ENCODE results near the gene WDR4.
A peak's percentile ranks its signal among the peaks of the same experiment; 100 is the strongest.
"Not testable (repeated sequence)": the region's sequence is repeated elsewhere in the genome, so short reads cannot be mapped to it uniquely, and the experiment has no call there.

Gene WDR4

DNA sequence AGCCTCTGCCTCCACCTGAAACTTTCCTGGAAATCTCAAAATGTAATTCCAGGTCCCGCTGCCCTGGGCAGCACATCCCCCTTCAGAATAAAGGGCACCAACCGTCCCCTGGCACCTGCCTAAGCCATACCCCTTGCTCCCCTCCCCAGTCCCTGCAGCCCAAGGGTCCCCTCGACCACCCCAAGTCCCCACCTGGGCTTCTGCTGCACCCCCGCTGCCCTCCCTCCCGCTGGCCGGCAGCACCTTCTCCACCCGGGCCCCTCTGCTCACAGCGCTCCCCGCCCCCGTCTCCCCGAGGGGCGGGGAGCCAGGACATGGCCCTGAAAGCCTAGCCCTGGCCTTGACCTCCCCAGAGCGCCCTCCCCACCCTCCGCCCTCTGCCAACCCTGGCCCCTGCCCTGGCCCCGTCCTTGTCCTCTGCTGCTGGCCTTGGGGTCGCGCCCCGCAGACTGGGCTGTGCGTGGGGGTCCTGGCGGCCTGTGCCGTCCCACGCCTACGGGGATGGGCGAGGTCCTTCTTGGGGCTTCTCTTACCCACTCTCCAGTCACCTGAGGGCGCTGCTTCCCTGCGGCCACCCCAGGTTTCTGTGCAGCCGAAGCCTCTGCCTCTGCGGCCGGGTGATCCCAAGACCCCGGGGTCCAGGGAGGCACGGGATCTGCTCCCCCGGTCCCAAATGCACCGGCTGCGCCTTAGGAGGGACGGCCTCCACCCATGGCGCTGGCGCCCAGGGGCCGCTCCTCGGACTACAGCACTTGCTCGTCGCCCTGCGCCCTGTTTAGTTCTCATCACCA, 41.7 kb downstream of the WDR4 start:
- DNase-seq, result no peak

DNA sequence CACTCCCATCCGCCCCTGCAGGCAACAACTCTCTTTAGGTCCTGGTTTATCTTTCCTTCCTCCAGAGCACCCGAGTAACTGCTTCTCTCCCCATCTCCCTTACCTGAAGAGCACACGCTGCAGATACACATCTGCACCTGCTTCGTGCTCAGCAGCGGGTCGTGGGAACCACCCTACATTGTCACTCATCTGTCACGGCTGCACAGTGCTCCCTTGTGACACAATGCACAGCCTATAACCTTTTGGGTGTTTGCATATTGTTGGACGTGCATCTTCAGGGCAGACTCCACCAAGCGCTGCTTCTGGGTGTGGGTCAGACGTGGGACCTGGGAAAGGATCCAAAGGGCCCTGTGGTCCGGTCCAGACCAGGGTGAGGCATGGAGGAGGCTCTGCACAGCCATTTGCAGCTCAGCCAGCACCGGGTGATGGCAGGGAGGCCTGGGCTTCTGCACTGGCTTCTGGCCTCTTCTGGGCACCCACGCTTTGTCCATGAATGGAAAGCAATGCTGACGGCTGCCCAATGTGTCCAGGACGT, 42.5 kb downstream of the WDR4 start:
- DNase-seq, result no peak

DNA sequence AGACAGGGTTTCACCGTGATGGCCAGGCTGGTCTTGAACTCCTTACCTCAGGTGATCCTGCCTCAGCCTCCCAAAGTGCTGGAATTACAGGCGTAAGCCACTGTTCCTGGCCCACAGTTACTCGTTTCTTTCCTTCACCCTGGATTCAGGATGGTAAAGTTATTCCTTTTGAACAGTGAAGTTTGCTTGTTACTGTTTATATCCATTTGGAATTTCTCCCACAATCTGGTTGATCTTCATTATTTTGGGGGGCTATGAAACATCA, 43.0 kb downstream of the WDR4 start:
- no peak for DNase-seq

DNA sequence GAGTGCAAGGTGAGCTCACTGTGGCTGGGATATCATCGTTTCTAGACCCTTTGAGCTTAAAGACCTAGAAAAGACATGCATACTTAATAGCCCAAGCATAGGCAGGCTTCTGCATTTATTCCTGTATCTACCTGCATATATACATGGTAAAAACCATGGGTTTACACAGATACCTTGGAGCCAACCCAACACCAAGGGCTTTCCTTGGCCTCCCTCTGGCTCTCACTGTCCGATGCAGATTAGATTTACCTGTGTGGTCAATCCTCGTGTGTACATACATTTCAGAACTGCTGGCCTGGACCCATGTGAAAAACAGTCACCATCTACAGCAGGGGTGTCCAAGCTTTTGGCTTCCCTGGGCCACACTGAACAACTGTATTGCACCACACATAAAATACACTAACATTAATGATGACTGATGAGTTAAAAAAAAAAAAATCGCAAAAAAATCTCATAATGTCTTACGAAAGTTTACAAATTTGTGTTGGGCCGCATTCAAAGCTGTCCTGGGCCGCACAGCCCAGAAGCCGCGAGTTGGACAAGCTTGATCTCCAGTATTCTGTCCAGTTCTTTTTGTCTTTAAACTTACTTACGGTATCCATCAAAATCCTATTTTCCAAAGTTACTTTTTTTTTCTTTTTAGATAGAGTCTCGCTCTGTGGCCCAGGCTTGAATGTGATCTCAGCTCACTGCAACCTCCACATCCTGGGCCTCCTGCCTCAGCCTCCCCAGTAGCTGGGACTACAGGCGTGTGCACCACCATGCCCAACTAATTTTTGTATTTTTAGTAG, 43.5 kb downstream of the WDR4 start:
- no peak for DNase-seq

DNA sequence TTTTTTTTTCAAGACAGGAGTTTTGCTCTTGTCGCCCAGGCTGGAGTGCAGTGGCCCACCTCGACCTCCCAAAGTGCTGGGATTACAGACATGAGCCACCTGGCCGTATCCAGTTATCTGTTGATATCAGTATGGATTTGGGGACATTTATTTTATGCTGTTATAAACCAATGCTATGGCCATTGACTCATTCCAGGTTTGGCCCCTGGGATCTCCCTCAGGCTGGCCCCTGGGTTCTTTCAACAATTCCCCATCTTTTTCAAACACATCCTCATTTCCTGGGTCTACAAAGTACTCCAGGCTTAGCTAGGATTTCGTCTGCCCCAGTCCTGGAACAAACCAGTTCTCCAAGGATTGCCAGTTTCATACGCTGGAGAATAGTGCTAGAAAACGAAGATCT, 44.1 kb downstream of the WDR4 start:
- no peak for DNase-seq

DNA sequence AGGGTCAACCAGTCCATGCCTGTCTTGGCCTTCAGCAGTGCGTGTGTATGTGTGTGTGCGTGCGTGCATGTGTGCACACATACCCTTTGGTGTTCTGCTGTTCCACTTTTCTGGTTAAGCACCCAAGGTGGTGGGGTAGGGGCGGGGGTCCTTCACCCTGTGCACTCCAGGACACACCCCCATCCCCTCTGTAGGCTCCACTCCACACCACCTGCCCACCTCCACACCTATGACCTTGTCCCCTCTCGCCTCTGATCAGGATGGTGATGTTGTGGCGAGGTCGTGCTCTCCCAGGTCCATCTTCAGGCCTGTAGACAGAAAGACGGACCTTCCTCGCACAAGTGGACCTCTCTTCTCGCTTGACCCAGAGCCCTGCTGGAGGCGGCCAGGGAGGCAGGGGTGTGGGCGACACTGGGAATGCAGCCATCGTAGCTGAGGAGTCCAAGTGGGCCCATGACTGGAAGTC, 44.6 kb downstream of the WDR4 start:
- DNase-seq, result no peak

DNA sequence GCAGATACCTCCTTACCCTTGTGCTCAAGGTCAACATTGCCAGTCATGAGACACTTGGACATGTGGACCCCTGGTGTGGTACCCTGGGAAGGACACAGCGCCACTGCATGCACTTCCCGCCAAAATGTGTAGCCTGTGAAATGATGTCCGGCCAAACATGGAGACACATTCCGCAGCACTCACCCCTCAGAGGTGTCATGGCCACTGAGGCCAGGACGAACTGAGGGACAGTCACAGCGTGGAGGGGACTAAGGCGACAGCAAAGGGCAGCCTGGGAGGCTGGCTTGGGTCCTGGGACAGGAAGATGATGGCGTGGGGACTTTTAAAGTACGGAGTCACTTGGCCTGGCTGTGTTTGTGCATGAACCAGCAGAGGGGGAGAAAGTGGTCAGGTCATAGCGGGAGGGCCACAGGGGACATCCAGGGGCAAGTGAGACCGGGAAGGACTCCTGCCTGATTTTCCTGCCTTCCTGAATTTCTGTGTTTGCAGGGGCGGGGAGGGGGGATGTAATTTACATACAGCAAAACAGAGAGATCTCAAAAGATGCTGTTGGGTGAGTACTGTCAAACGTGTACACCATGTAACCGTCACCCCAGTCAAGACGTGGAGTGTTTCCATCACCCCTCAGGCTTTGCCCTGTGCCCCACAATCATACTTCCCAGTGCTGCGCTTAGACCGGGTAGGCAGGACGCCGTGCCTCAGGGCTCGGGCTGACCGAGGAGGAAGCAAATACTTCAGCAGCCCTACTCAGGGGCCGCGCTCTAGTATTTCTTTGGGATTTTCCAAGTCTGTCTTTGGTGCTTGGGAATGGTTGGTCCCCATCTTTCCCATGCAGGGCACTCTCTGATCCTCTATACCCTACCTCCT, 45.2 kb downstream of the WDR4 start:
- no peak for DNase-seq

DNA sequence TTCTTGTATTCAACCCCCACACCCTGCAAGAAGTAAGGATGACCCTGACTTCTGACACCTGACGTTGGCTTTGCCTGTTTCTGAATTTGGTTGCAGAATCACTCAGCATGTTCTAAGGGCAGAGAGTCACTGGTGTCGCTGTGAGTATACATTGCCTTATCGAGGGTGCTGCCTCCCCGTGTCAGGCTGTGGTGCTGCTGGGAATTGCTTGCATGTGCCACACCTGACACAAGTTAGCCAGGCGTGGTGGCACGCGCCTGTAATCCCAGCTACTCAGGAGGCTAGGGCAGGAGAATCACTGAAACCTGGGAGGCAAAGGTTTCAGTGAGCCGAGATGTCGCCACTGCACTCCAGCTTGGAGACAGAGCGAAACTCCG, 45.9 kb downstream of the WDR4 start:
- DNase-seq, result peak; percentile 41 to 57

DNA sequence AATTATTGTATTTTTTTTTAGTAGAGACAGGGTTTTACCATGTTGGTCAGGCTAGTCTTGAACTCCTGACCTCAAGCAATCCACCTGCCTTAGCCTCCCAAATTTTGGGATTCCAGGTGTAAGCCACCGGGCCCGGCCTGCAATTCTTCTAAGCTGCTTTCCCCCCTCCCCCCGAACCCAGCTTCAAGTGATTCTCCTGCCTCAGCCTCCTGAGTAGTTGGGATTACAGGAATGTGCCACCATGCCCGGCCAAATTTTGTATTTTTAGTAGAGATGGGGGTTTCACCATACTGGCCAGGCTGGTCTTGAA, 47.1 kb downstream of the WDR4 start:
- DNase-seq, result not testable (repeated sequence)

DNA sequence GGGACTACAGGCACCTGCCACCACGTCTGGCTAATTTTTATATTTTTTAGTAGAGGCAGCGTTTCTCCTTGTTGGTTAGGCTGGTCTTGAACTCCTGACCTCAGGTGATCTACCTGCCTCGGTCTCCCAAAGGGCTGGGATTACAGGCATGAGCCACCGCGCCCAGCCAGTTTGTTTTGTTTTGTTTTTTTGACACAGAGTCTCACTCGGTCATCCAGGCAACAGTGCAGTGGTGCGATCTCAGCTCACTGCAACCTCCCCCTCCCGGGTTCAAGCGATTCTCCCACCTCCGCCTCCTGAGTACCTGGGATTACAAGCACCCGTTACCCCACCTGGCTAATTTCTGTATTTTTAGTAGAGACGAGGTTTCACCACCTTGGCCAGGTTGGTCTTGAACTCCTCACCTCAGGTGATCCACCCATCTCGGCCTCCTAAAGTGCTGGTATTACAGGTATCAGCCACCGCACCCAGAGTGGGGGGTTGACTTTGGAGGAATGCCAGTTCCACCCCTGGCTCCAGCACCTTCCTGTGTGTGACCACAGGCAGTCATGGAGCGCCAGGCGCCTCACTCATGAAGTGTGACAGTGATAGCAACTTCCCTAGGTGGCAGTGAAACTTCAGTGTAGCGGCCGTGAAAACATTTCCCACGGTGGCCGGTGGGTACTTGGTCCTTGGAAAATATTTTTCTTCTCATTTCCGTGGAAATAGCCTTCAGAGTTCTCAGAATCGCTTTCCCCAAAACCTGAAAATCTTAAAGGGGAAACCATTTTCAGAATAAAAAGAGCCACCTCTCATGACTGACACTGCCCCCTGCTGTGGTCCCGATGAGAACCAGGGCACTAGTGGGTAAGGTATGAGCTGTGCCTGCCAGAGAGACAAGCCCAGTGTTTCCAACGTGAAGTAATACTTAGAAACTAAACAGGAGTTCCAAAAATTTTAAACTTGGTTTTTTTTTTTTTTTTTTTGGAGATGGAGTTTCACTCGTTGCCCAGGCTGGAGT, 48.6 kb downstream of the WDR4 start:
- DNase-seq, result peak; percentile 10 to 30

DNA sequence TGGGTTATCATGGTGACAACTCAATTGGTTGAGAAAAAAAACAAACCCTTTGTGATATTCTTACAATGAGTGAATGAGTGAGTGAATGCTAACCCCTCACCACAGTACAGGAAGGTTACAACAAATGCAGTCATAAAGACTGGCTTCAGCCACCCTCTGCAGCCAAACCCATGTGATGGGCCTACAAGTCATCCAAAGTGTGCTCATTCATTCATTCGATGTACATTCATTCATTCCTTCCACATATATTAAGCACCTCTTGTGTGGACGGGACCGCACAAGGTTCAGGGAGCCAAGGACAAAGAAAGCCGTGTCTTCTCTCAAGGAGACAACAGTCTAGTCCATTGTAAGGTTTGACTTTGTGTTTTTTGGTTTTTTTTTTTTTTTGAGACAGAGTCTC, 49.4 kb downstream of the WDR4 start:
- no peak for DNase-seq

DNA sequence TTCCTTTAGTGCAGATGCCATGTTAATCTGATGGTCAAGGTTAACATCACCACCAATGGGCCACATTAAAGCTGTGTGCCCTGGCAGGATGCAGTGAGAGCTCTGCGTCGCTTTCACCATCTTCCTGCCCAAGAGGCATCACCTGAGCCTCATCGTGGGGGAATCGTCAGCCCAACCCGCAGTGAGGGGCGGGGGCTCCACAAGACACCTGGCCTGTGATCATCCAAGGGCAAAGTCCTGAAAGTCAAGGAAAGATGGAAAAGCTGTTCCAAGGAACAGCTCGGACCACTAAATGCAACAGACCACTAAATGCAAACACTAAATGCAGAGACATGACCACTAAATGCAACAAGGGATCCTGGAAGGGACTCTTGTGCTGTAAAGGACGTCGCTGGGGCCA, 49.9 kb downstream of the WDR4 start:
- DNase-seq, result no peak

DNA sequence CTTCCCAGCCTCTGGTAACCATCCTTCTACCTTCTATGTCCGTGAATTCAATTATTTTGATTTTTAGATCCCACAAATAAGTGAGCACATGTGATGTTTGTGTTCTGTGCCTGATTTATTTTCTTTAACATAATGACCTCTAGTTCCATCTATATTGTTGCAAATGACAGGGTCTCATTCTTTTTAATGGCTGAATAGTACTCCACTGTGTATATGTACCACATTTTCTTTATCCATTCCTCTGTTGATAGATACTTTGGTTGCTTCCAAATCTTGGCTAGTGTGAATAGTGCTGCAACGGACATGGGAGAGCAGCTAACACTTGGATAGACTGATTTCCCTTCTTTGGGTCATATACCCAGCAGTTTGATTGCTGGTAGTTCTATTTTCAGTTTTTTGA, 51.8 kb downstream of the WDR4 start:
- DNase-seq, result no peak

DNA sequence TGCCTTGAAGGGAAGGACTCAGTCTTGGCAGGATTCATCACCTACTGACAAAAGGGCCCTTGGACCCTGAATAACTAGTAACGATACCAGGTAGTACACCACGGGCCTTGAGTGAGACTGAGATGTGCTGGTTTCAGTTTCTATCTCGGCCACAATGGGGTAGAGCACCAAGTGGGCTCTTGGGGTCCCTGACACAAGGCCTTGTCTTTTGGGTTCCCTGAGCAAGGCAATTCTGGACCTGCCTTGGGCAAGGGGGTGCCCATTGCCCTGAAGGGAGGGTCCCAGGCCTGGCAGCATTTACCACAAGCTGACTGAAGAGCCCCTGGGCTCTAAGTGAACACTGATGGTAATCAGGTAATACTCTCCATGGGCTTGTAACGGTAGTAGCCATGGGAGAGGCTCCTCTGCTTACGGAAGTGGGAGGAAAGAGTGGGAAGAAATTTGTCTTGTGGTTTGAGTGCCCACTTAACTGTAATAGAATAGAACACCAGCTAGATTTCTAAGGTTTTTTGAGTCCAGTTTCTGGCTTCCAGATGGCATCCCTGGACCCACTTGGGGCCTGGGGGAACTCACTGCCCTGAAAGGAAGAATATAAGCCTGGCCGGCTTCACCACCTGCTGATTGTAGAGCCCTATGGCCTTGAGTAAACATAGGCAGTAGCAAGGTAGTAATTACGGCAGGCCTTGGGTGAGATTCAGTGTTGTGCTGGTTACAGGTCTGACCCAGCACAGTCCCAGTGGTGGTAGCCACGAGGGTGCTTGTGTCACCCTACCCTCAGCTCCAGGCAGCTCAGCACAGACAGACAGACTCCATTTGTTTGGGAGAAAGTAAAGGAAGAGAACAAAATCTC, 58.5 kb downstream of the WDR4 start:
- no peak for DNase-seq

DNA sequence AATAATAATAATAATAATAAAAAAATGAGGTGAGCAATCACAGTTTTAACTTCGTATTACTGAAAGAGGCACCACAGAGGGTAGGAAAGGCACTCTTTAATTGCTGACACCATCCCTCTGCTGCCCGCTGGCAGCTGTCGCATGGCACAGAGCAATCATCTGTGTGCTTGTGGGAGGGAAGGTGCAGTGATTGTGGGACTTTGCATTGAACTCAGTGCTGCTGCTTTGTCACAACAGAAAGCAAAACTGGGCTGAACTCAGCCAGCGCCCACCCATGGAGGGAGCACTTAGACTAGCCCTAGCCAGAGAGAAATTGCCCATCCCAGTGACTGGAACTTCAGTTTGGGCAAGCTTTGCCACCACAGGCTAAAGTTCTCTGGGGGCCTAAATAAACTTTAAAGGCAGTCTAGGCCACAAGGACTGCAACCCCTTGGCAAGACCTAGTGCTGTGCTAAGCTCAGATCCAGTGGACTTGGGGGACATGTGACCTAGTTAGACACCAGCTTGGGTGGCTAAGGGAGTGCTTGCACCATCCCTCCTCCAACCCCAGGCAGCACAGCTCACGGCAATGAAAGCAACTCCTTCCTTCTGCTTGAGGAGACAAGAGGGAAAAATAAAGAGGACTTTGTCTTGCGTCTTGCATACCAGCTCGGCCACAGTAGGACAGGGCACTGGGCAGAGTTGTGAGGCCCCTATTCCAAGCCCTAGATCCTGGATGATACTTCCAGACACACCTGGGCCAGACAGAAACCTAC, 59.3 kb downstream of the WDR4 start:
- DNase-seq, result no peak

DNA sequence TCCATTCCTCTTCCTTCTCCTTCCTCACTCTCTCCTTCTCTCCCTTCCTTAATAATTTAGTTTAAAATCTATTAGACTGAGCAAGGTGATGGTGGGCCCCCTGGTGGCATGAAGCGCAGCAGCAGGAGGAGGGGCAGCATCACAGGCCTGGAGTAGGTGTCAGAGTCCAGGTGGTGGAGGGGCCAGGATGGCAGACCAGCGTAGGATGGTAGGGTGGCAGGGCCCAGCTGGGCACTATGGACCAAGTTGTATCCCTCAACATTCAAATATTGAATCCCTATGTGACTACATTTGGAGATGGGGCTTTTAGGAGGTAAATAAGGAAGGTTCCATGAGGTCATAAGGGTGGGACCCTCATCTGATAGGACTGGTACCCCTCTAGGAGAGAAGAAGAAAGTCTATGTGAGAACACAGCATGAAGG, 61.0 kb downstream of the WDR4 start:
- peak; percentile 70 to 71 for DNase-seq

DNA sequence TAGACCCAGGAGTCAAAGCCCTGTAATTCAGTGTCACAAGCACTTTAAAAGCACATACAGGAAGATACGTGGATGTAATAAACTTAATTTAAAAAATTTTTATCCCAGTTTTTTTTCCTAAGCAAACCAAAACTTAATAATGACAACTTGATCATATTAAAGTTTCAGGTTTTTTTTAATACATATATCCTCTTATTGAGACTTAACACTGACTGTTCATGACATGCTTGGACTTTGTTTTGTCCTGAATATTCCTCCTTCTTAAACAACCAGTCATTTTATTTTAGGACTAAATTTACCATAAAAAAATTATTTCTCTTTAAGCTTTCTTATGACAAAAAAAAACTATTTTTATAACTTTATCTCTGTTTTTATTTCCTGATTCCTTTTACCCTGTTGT, 64.1 kb downstream of the WDR4 start:
- DNase-seq, result no peak

DNA sequence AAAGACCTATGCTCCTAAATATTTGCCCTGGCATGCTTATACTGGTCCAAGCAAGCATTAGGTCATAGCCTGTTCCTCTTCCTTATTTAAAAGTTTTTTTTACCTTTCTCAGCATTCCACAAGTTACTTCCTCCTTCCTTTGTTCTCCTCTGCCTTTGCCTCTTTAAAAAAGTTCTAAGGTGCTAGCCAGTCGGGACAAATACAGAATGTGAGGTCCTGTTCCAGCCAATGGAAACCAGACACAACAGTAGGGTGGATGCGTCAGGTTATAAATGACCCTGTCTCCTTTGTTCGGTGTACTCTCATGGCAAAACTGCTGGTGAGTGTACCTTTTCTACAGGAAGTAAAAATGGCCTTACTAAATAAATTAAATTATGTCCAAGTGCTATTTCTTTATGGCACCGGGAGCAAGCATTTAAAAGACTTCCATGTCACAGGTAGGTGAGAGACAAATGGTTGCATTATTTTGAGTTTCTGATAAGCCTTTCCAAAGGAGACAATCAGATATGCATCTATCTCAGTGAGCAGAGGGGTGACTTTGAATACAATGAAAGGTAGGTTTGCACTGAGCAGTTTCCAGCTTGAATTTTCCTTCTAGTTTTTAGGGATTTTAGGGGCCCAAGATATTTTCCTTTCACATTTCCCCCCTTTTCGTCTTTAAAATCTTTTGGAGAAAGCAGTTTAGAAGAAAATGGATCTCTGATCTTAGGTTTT, 66.7 kb downstream of the WDR4 start:
- not testable (repeated sequence) for DNase-seq

DNA sequence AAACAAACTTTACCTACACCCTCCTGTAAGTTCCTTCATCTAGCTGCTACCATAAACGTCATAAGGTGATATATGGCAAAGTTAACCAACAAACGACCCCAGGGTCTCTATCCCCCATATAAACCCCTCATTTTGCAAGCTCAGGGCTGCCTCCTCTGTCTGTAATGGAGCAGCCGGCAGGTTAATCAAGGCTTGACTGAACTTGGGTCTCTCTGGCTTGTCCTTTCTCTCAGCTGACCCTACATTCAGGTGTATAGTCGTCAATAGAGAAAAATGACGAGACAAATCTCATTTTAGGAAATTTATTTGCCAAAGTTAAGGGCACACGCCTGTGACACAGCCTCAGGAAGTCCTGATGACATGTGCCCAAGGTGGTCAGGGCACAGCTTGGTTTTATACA, 67.4 kb downstream of the WDR4 start:
- no peak for DNase-seq
